Panc1 (cell line): ENCODE measurements around the gene FHL2. TPM values are rescaled to one million over a fixed set of nuclear protein-coding genes. Genes with fewer than 3 reads are reported as not detected.

Experiments used
- ATAC-seq: fragments of 200-7000 bp; cut with Tn5 transposase; 2 replicates; pipeline ENCODE4 v1.9.1; 2020; ENCODE audit warnings: mild to moderate bottlenecking, moderate library complexity
- BruUV-seq: library from RNA; stranded (reverse); fragments of 400-500 nt; replicated peaks from 2 replicates; lab custom pipeline; 2021; lab: Mats Ljungman, UMichigan
- CTCF ChIA-PET: fragments of 300-600 bp; sonication (Branson Sonifier 250); formaldehyde crosslinking; loops from one replicate; lab custom pipeline; 2022; ENCODE audit warnings: antibody characterized with exemption; lab: Charles Lee
- POLR2A ChIA-PET: fragments of 300-600 bp; sonication (Branson Sonifier 250); formaldehyde crosslinking; loops from one replicate; lab custom pipeline; 2022; ENCODE audit warnings: antibody characterized with exemption; lab: Charles Lee
- DNase-seq: peaks from one replicate; pipeline ENCODE4 v3.0.0-alpha.2; 2010; ENCODE audit warnings: low read depth, low spot score
- H3K27ac ChIP-seq: 2 replicates; pipeline ENCODE4 v1.5.1; 2011; ENCODE audit warnings: mild to moderate bottlenecking, low read length, inconsistent platforms
- H3K27me3 ChIP-seq: fragments of 200-500 bp; sonication (Bioruptor generic); 2 replicates; pipeline ENCODE4 v1.6.0; 2014; ENCODE audit warnings: low read length, inconsistent platforms; ENCODE audit not compliant: control insufficient read depth, insufficient read depth
- H3K36me3 ChIP-seq: fragments of 200-500 bp; sonication (Bioruptor generic); 2 replicates; pipeline ENCODE4 v1.5.1; 2014; ENCODE audit warnings: inconsistent platforms, mild to moderate bottlenecking, low read length, moderate library complexity; ENCODE audit not compliant: control insufficient read depth, insufficient read depth
- H3K4me1 ChIP-seq: 2 replicates; pipeline ENCODE4 v1.5.1; 2011; ENCODE audit warnings: inconsistent platforms, mild to moderate bottlenecking, low read length, moderate library complexity; ENCODE audit not compliant: control insufficient read depth, insufficient read depth
- H3K4me3 ChIP-seq, 2 experiments: 2 replicates each; pipeline ENCODE4 v1.5.1; 2011 to 2012; ENCODE audit warnings: low read depth in 2 of 2, low read length in 2 of 2, mild to moderate bottlenecking in 2 of 2, inconsistent platforms in 1 of 2, moderate library complexity in 1 of 2
- H3K9me3 ChIP-seq: fragments of 200-500 bp; sonication (Bioruptor generic); 2 replicates; pipeline ENCODE4 v1.5.1; 2014; ENCODE audit warnings: low read depth, mild to moderate bottlenecking, inconsistent platforms, low read length, moderate library complexity; ENCODE audit not compliant: control insufficient read depth, insufficient read depth
- POLR2AphosphoS5 ChIP-seq: IDR thresholded peaks from 2 replicates; pipeline ENCODE4 v1.6.1; 2012; ENCODE audit warnings: mild to moderate bottlenecking, low read depth, low read length, moderate library complexity
- SIN3A ChIP-seq: IDR thresholded peaks from 2 replicates; pipeline ENCODE4 v1.6.1; 2012; ENCODE audit warnings: low read depth, mild to moderate bottlenecking, low read length, moderate library complexity, borderline replicate concordance; ENCODE audit not compliant: insufficient read depth
- TCF7L2 ChIP-seq: IDR thresholded peaks from 2 replicates; pipeline ENCODE4 v1.6.1; 2011; ENCODE audit warnings: mild to moderate bottlenecking, low read depth, low read length, inconsistent platforms
- in situ Hi-C: cut with HindIII; loops from 2 replicates; pipeline ENCODE4 v1.10.0; 2016; ENCODE audit warnings: low sequenced_read_pairs, low pct_unique_long_range_greater_than_20kb
- intact Hi-C: fragments of 100-400 bp; cut with micrococcal nuclease; formaldehyde crosslinking; loops from one replicate; pipeline ENCODE4 v1.10.0; 2022; ENCODE audit not compliant: unreplicated experiment
- total RNA-seq: library from RNA; stranded (reverse); gene quantifications from one replicate; pipeline ENCODE4 v1.2.1, GENCODE V29; 2021; ENCODE audit not compliant: unreplicated experiment
- TF ChIP-seq, protein P1 (sequence below), 2 experiments: IDR thresholded peaks; 2 replicates each; pipeline ENCODE4 v1.6.1; 2011 to 2012; ENCODE audit warnings: low read depth in 2 of 2, control low read depth in 1 of 2, low read length in 1 of 2, mild to moderate bottlenecking in 1 of 2, moderate library complexity in 1 of 2; ENCODE audit not compliant: insufficient read depth in 1 of 2
- TF ChIP-seq, protein P2 (sequence below): fragments of 450-650 bp; IDR thresholded peaks from 2 replicates; pipeline ENCODE4 v1.5.1; 2017; ENCODE audit warnings: mild to moderate bottlenecking

Gene FHL2
- total RNA-seq, 1 experiment from 2014 or later, result 378 TPM

DNA sequence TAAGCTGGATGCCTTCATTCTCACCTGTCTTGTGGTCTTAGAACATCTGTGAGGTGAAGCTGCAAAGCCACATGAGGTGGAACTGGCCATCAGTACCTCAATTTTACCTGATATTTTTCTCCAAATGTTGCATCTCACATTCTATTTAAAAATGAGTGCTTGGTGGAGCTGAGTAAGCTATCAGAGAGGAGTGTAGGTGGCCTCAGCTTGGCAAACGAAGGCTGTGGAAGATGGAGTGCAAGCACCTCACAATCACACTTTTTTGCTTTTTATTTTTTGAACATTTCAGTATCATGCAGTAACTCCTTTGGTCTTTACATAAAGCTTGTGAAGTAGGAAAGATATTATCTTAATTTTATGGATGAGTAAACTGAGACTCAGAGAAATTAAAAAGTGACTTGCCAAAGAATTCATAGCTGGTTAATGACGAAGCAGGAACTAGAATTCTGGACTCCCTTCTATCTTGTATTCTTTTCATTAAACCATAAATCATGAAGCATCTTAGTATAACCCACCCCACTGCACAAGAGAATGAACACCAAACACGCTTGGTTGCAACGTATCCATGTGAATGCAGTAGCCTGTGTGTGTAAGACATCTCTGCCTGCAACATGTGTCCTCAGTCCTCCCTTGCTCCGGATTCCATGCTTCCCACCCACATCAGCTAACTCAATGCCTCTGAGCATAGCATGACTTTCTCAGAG, 34.3 kb downstream of the FHL2 start:
- Histone ChIP-seq H3K9me3 (no peaks in the 10 kb centered on the region), H3K27ac (peak overlapping the region; percentile 37), H3K36me3 (peaks cover 51% of the 10 kb centered on the region), H3K27me3 (no peaks in the 10 kb centered on the region), H3K4me3 (no peak overlapping the region), H3K4me1 (peaks cover 38% of the 10 kb centered on the region)
- in situ Hi-C loops, result no loop called here
- peak; percentile 9; the same call in 1 of the 2 replicates for TF ChIP-seq POLR2AphosphoS5
- TF ChIP-seq TCF7L2, result no peak
- DNase-seq (no peak), ATAC-seq (no peak)
- POLR2A ChIA-PET, result interaction anchor here (0.8 kb wide), 1 partner anchor 30 kb away, joined by 4 read pairs; no protein-coding TSS in a partner anchor
- CTCF ChIA-PET, result no interaction called here
- BruUV-seq, result TSS peak; percentile 11
- intact Hi-C loops, result no loop called here

DNA sequence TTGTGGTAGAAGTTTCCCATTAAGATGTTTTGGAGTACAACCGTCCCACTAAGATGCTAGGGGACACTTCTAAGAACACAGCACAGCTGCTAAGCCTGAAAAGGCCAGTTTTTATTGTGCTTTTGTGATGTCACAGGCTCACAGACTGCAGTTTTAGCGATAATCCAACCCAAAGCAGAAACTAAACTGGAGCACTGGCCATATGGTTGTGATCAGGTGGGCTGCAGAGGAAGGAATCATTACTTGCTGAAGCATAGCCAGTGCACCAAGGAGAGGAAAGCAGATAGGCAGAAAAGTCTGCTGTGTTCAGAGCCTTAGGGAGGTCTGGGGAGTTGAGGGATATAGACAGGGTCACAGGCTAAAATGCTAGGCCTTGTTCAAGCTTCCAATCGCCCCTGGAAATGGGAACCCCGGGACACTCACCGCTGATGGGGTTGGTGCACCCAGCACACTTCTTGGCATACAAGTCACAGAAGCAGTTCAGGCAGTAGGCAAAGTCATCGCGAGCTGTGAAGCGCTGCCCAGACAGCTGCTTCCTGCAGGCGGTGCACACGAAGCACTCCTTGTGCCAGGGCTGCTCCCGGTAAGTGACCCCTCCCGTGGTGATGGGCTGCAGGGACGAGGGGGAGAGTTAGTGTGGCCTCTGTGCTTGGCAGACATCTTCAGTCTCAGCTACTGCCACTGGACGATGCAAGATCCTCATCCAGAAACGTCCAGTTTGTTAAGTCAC, 35.8 kb downstream of the FHL2 start:
- DNase-seq, result no peak
- Histone ChIP-seq H3K36me3 (peaks cover 56% of the 10 kb centered on the region), H3K9me3 (no peaks in the 10 kb centered on the region), H3K4me1 (peaks cover 40% of the 10 kb centered on the region), H3K27me3 (no peaks in the 10 kb centered on the region), H3K27ac (peak overlapping the region; percentile 67), H3K4me3 (no peak overlapping the region)
- intact Hi-C loops, result no loop called here
- CTCF ChIA-PET, result interaction anchor here (1.0 kb wide), 1 partner anchor 288 kb away, joined by 3 read pairs; no protein-coding TSS in a partner anchor
- POLR2A ChIA-PET, result interaction anchor here (0.5 kb wide), 1 partner anchor 18 kb away, joined by 3 read pairs; no protein-coding TSS in a partner anchor
- peak; percentile 6; the same call in 1 of the 2 replicates for ATAC-seq
- in situ Hi-C loops, result no loop called here
- BruUV-seq, result no TSS peak
- TF ChIP-seq, protein P1, sequence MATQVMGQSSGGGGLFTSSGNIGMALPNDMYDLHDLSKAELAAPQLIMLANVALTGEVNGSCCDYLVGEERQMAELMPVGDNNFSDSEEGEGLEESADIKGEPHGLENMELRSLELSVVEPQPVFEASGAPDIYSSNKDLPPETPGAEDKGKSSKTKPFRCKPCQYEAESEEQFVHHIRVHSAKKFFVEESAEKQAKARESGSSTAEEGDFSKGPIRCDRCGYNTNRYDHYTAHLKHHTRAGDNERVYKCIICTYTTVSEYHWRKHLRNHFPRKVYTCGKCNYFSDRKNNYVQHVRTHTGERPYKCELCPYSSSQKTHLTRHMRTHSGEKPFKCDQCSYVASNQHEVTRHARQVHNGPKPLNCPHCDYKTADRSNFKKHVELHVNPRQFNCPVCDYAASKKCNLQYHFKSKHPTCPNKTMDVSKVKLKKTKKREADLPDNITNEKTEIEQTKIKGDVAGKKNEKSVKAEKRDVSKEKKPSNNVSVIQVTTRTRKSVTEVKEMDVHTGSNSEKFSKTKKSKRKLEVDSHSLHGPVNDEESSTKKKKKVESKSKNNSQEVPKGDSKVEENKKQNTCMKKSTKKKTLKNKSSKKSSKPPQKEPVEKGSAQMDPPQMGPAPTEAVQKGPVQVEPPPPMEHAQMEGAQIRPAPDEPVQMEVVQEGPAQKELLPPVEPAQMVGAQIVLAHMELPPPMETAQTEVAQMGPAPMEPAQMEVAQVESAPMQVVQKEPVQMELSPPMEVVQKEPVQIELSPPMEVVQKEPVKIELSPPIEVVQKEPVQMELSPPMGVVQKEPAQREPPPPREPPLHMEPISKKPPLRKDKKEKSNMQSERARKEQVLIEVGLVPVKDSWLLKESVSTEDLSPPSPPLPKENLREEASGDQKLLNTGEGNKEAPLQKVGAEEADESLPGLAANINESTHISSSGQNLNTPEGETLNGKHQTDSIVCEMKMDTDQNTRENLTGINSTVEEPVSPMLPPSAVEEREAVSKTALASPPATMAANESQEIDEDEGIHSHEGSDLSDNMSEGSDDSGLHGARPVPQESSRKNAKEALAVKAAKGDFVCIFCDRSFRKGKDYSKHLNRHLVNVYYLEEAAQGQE (IDR thresholded peaks at IDR 0.05; ENCODE audit: insufficient read depth in 1 of 2, low read depth in 2 of 2, low read length in 1 of 2), result no peak
- TF ChIP-seq POLR2AphosphoS5 (no peak; the same call in none of the 2 replicates), SIN3A (no peak), TCF7L2 (no peak)
- TF ChIP-seq, protein P2, sequence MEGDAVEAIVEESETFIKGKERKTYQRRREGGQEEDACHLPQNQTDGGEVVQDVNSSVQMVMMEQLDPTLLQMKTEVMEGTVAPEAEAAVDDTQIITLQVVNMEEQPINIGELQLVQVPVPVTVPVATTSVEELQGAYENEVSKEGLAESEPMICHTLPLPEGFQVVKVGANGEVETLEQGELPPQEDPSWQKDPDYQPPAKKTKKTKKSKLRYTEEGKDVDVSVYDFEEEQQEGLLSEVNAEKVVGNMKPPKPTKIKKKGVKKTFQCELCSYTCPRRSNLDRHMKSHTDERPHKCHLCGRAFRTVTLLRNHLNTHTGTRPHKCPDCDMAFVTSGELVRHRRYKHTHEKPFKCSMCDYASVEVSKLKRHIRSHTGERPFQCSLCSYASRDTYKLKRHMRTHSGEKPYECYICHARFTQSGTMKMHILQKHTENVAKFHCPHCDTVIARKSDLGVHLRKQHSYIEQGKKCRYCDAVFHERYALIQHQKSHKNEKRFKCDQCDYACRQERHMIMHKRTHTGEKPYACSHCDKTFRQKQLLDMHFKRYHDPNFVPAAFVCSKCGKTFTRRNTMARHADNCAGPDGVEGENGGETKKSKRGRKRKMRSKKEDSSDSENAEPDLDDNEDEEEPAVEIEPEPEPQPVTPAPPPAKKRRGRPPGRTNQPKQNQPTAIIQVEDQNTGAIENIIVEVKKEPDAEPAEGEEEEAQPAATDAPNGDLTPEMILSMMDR, result no peak
